ENCODE data around the gene EPYC.

- TF ChIP-seq CHD2 (IDR thresholded peaks at IDR 0.05; ENCODE audit: low read depth, low read length) (no peak), ZEB1 (IDR thresholded peaks at IDR 0.05; ENCODE audit: insufficient replicate concordance, low read depth) (no peak), RARA (CRISPR knock-in tag; IDR thresholded peaks at IDR 0.05) (no peak)
Observed at GRCh38 chr12:90984114-90984513, 20.7 kb downstream of the EPYC start.
